Keratinocyte (primary cell): ENCODE measurements around the gene SIRT7.

Experiments
- CTCF ChIP-seq, 3 experiments: IDR thresholded peaks in 1 of 3; conservative IDR thresholded peaks in 1 of 3; optimal IDR thresholded peaks in 1 of 3; 2 replicates in 2 of 3; 3 replicates in 1 of 3; pipeline versions ENCODE3 to v1.5.1; 2011; ENCODE audit warnings: low read length in 3 of 3, mild to moderate bottlenecking in 3 of 3, moderate library complexity in 2 of 3, control low read depth in 1 of 3, inconsistent platforms in 1 of 3; ENCODE audit not compliant: insufficient read depth in 2 of 3; ENCODE audit errors: extremely low read depth in 1 of 3
- EZH2 ChIP-seq: IDR thresholded peaks from one replicate; pipeline ENCODE4 v1.6.1; 2012; ENCODE audit warnings: inconsistent platforms, mild to moderate bottlenecking, low read length, moderate library complexity

DNA sequence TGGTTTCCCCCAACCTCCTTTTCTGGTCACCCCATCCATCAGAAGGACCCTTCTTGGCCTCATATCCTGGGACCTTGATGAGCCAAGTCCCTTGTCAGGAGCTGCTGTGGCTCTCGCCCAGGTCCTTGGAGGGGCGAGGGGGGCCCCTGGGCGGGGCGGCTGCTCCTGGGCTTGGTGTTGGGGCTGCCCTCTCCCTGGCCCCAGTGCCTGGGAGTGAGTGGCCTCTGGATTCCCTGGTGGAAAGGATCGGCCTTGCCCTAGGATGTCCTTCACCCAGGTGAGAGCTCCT is 49.2 kb upstream of the SIRT7 start:
- TF ChIP-seq CTCF (optimal IDR thresholded peaks at IDR 0.05 in 1 of 3, IDR thresholded peaks at IDR 0.05 in 1 of 3, conservative IDR thresholded peaks at IDR 0.05 in 1 of 3; ENCODE audit: extremely low read depth in 1 of 3, insufficient read depth in 2 of 3, low read length in 3 of 3) (no peak), EZH2 (no peak)
